HepG2 (cell line): ENCODE data around the gene EEPD1. TPM values are rescaled to one million over a fixed set of nuclear protein-coding genes. Genes with fewer than 3 reads are reported as not detected.

Source experiments
- ATAC-seq: fragments of 200-7000 bp; cut with Tn5 transposase; 3 replicates; pipeline ENCODE4 v1.9.1; 2020; ENCODE audit warnings: mild to moderate bottlenecking, moderate library complexity
- BruUV-seq: library from RNA; stranded (reverse); fragments of 400-500 nt; replicated peaks from 2 replicates; lab custom pipeline; 2021; lab: Mats Ljungman, UMichigan
- CTCF ChIA-PET: fragments of 300-600 bp; formaldehyde crosslinking; extraction: SDS; loops from one replicate; lab custom pipeline; 2021; ENCODE audit warnings: low total read pairs, inconsistent platforms, low intra/inter-chr PET ratio; lab: Yijun Ruan, JAX
- POLR2A ChIA-PET: fragments of 350-600 bp; sonication (Branson Sonifier 250); formaldehyde crosslinking; loops from one replicate; lab custom pipeline; 2020; ENCODE audit warnings: antibody characterized with exemption, inconsistent platforms; lab: Yijun Ruan, JAX
- DNase-seq: peaks from one replicate; pipeline ENCODE4 v3.0.0-alpha.2; 2015; ENCODE audit warnings: low spot score
- FAIRE-seq: peaks from 3 replicates; lab custom pipeline; 2011; peaks lifted over from hg19 to GRCh38; lab: Jason Lieb, UNC
- H2AFZ ChIP-seq: one replicate; pipeline ENCODE4 v1.6.1; 2011; ENCODE audit warnings: low read length, inconsistent platforms
- H3K27ac ChIP-seq: fragments of 300-600 bp; 3 replicates; pipeline ENCODE4 v1.8.0; 2011; ENCODE audit warnings: mixed run types, mild to moderate bottlenecking, mixed read lengths, low read length, inconsistent platforms; ENCODE audit not compliant: insufficient read depth; ENCODE audit errors: extremely low read length
- H3K27me3 ChIP-seq, 2 experiments: fragments of 200-600 bp in 1 of 2; 2 replicates in 1 of 2; 3 replicates in 1 of 2; pipeline versions ENCODE4 v1.6.0 to v1.8.0; 2011; ENCODE audit warnings: low read length in 2 of 2, mild to moderate bottlenecking in 2 of 2, moderate library complexity in 2 of 2, inconsistent platforms in 1 of 2; ENCODE audit not compliant: insufficient read depth in 2 of 2, control insufficient read depth in 1 of 2
- H3K36me3 ChIP-seq, 2 experiments: fragments of 200-600 bp in 1 of 2; replicated peaks in 1 of 2; 2 replicates in 1 of 2; 3 replicates in 1 of 2; pipeline versions ENCODE4 v1.5.1 to v1.8.0; 2011; ENCODE audit warnings: low read length in 2 of 2, inconsistent platforms in 1 of 2; ENCODE audit not compliant: insufficient read depth in 2 of 2, control insufficient read depth in 1 of 2
- H3K4me1 ChIP-seq: 2 replicates; pipeline ENCODE4 v1.5.1; 2012; ENCODE audit warnings: low read length, inconsistent platforms; ENCODE audit not compliant: insufficient read depth
- H3K4me2 ChIP-seq: 2 replicates; pipeline ENCODE4 v1.6.0; 2011; ENCODE audit warnings: low read depth, low read length, inconsistent platforms
- H3K4me3 ChIP-seq, 3 experiments: fragments of 200-600 bp in 1 of 3; sonication (generic), shearing (Covaris generic) in 1 of 3; replicated peaks in 1 of 3; 2 replicates each; pipeline ENCODE4 v1.5.1; 2011 to 2016; ENCODE audit warnings: low read length in 3 of 3, inconsistent platforms in 2 of 3, low read depth in 2 of 3, mild to moderate bottlenecking in 2 of 3, control low read depth in 1 of 3, mixed read lengths in 1 of 3; ENCODE audit not compliant: insufficient read depth in 1 of 3
- H3K79me2 ChIP-seq: one replicate; pipeline ENCODE4 v1.6.1; 2011; ENCODE audit warnings: low read length, inconsistent platforms; ENCODE audit not compliant: insufficient read depth
- H3K9ac ChIP-seq: 2 replicates; pipeline ENCODE4 v1.6.0; 2011; ENCODE audit warnings: mild to moderate bottlenecking, low read depth, low read length, inconsistent platforms; ENCODE audit not compliant: insufficient read depth
- H3K9me3 ChIP-seq: 2 replicates; pipeline ENCODE4 v1.5.1; 2012; ENCODE audit warnings: mild to moderate bottlenecking, low read length
- H4K20me1 ChIP-seq: 2 replicates; pipeline ENCODE4 v1.6.0; 2011; ENCODE audit warnings: inconsistent platforms, mild to moderate bottlenecking, low read length, moderate library complexity; ENCODE audit not compliant: insufficient read depth
- PHF8 ChIP-seq: sonication (generic); formaldehyde crosslinking; IDR thresholded peaks from 2 replicates; pipeline ENCODE4 v1.5.0; 2020; ENCODE audit warnings: missing genetic modification reagents
- ZC3H4 ChIP-seq: sonication (generic); formaldehyde crosslinking; IDR thresholded peaks from 2 replicates; pipeline ENCODE4 v1.4.0; 2020; ENCODE audit warnings: missing genetic modification reagents, borderline replicate concordance
- ZFP37 ChIP-seq: sonication (generic); formaldehyde crosslinking; IDR thresholded peaks from 2 replicates; pipeline ENCODE4 v1.4.0; 2020; ENCODE audit warnings: missing genetic modification reagents, borderline replicate concordance
- ZNF253 ChIP-seq: sonication (generic); formaldehyde crosslinking; IDR thresholded peaks from 2 replicates; pipeline ENCODE4 v1.8.0; 2022; ENCODE audit warnings: mild to moderate bottlenecking, missing genetic modification reagents, borderline replicate concordance
- ZNF3 ChIP-seq: IDR thresholded peaks from 2 replicates; pipeline ENCODE4 v1.7.0; 2017; ENCODE audit warnings: inconsistent platforms
- ZNF670 ChIP-seq: sonication (generic); formaldehyde crosslinking; IDR thresholded peaks from 2 replicates; pipeline ENCODE4 v1.8.0; 2022; ENCODE audit warnings: mild to moderate bottlenecking, missing genetic modification reagents, borderline replicate concordance
- WGBS: methylation state at CpG from one replicate; pipeline ENCODE4 v1.1.6; 2017; ENCODE audit warnings: low lambda C conversion rate; 5-methylcytosine and 5-hydroxymethylcytosine counted together
- in situ Hi-C: cut with HindIII; loops from 2 replicates; pipeline ENCODE4 v1.10.0; 2017; ENCODE audit warnings: low pct_unique_long_range_greater_than_20kb; ENCODE audit not compliant: extremely low pct_ligation_motif_present
- intact Hi-C: fragments of 100-400 bp; cut with micrococcal nuclease; formaldehyde crosslinking; loops from one replicate; pipeline ENCODE4 v1.10.0; 2022; ENCODE audit not compliant: unreplicated experiment
- polyA plus RNA-seq, 8 experiments: library from polyadenylated mRNA; depleted of rRNA in 3 of 8; stranded (reverse) in 7 of 8; unstranded in 1 of 8; fragments of >200 nt; fragmentation: Illumina TruSeq in 4 of 8; extraction: Trizol in 4 of 8; gene quantifications; 2 replicates each; pipeline versions ENCODE4 v1.2.1 to v1.2.3, GENCODE V29; 2011 to 2016; ENCODE audit warnings: low read depth in 4 of 8, missing spikeins in 1 of 8, mixed read lengths in 1 of 8; ENCODE audit not compliant: insufficient read depth in 1 of 8
- total RNA-seq, 5 experiments: library from RNA; depleted of rRNA; stranded (reverse); fragments of >200 nt; fragmentation: Illumina TruSeq; extraction: Trizol; gene quantifications; 2 replicates each; pipeline ENCODE4 v1.2.3, GENCODE V29; 2016; ENCODE audit warnings: low read depth in 1 of 5
- TF ChIP-seq, protein P1 (sequence below): IDR thresholded peaks from 2 replicates; pipeline ENCODE4 v1.6.1; 2018; ENCODE audit warnings: missing genetic modification reagents, mild to moderate bottlenecking, missing compliant biosample characterization
- TF ChIP-seq, protein P2 (sequence below): sonication (generic); formaldehyde crosslinking; IDR thresholded peaks from 2 replicates; pipeline ENCODE4; 2020; ENCODE audit warnings: missing genetic modification reagents, mild to moderate bottlenecking, borderline replicate concordance
- TF ChIP-seq, protein P3 (sequence below): sonication (generic); formaldehyde crosslinking; IDR thresholded peaks from 2 replicates; pipeline ENCODE4 v1.4.0; 2020; ENCODE audit warnings: mild to moderate bottlenecking, missing genetic modification reagents
- TF ChIP-seq, protein P4 (sequence below): sonication (generic); formaldehyde crosslinking; IDR thresholded peaks from 2 replicates; pipeline ENCODE4 v1.5.1; 2020; ENCODE audit warnings: mild to moderate bottlenecking, missing genetic modification reagents, borderline replicate concordance

EEPD1 gene
- total and polyA plus RNA-seq, 2 of the 13 experiments (the other 11 are each of a cell fraction or from before 2014, with no cell fraction given): 10.1 to 16.4 TPM

DNA sequence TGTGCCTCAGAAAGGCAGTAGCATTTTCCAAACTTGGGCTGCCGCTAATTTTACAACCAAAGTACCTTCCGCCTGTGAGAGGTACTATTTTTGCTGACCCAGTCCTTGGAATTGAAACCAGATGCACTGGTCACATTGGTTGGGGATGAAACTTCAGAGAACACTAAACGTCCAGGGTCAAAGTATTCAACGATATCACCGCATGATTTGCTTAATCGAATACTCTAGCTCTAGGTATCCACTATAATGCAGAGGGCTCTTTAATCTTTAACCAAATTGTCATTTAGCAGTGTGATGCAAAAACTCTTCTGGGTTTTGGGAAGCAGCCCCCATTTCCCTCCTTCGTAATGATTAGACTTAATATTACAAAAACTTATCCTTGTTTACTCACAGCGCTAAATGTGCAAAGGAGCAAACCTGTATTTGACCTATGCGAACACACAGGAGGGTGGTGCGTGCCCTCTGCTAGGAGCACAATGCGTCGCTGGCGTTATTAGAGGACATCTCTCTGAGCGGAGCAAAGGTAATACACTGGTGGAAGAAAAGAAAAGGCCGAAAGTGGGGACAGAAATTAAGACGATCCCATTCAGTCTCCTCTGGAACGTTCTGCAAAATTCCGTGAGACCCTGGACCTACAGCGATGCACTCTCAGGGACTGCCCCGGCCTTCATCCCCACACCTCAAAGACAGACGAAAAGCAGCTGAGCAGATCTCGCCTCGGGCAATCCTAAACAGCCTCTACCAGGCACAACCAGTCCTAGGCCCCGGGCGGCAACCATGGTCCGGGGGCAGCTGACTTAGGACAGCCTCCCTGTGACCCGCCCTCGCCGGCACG, 916 bp upstream of the EEPD1 start:
- ChIA-PET POLR2A (no interaction called here), CTCF (no interaction called here)
- Histone ChIP-seq H3K4me2 (peak overlapping the region; percentile 94), H2AFZ (no peak overlapping the region), H3K9ac (peak overlapping the region; percentile 74), H3K79me2 (peaks cover 36% of the 10 kb centered on the region), H3K27me3 (peaks cover 2 to 4% of the 10 kb centered on the region in 2 experiments; a peak in 1 of 5 replicates), H3K4me1 (peaks cover 59% of the 10 kb centered on the region), H3K27ac (peak overlapping the region; percentile 68), H3K4me3 (peak overlapping the region; percentile 57 to 79 (median 65)), H3K36me3 (no peaks in the 10 kb centered on the region), H4K20me1 (peaks cover 12% of the 10 kb centered on the region), H3K9me3 (peaks cover 8% of the 10 kb centered on the region)
- ATAC-seq (peak; percentile 72), FAIRE-seq (no peak), DNase-seq (no peak)
- whole genome bisulfite sequencing: 3% methylated on average over 26 of the region's 30 CpGs
- TSS peak; percentile 71 for BruUV-seq
- intact Hi-C loops: loop anchor here (1.0 to 5.0 kb wide), 4 partner anchors 23 to 240 kb away; no protein-coding TSS in a partner anchor
- in situ Hi-C loops: loop anchor here (5.0 to 10.0 kb wide), 2 partner anchors 143 to 165 kb away; no protein-coding TSS in a partner anchor
- 0 out of 2 replicates have a peak, but pooled peaks have one; percentile 22 for TF ChIP-seq ZNF670
- TF ChIP-seq, protein P1, sequence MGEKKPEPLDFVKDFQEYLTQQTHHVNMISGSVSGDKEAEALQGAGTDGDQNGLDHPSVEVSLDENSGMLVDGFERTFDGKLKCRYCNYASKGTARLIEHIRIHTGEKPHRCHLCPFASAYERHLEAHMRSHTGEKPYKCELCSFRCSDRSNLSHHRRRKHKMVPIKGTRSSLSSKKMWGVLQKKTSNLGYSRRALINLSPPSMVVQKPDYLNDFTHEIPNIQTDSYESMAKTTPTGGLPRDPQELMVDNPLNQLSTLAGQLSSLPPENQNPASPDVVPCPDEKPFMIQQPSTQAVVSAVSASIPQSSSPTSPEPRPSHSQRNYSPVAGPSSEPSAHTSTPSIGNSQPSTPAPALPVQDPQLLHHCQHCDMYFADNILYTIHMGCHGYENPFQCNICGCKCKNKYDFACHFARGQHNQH (CRISPR knock-in tag): 0 out of 2 replicates have a peak, but pooled peaks have one; percentile 28
- TF ChIP-seq ZFP37 (CRISPR knock-in tag): 0 out of 2 replicates have a peak, but pooled peaks have one; percentile 19
- peak; percentile 34; the same call in 1 of the 2 replicates for TF ChIP-seq PHF8
- TF ChIP-seq, protein P2, sequence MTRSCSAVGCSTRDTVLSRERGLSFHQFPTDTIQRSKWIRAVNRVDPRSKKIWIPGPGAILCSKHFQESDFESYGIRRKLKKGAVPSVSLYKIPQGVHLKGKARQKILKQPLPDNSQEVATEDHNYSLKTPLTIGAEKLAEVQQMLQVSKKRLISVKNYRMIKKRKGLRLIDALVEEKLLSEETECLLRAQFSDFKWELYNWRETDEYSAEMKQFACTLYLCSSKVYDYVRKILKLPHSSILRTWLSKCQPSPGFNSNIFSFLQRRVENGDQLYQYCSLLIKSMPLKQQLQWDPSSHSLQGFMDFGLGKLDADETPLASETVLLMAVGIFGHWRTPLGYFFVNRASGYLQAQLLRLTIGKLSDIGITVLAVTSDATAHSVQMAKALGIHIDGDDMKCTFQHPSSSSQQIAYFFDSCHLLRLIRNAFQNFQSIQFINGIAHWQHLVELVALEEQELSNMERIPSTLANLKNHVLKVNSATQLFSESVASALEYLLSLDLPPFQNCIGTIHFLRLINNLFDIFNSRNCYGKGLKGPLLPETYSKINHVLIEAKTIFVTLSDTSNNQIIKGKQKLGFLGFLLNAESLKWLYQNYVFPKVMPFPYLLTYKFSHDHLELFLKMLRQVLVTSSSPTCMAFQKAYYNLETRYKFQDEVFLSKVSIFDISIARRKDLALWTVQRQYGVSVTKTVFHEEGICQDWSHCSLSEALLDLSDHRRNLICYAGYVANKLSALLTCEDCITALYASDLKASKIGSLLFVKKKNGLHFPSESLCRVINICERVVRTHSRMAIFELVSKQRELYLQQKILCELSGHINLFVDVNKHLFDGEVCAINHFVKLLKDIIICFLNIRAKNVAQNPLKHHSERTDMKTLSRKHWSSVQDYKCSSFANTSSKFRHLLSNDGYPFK (CRISPR knock-in tag): 0 out of 2 replicates have a peak, but pooled peaks have one; percentile 21
- TF ChIP-seq, protein P3, sequence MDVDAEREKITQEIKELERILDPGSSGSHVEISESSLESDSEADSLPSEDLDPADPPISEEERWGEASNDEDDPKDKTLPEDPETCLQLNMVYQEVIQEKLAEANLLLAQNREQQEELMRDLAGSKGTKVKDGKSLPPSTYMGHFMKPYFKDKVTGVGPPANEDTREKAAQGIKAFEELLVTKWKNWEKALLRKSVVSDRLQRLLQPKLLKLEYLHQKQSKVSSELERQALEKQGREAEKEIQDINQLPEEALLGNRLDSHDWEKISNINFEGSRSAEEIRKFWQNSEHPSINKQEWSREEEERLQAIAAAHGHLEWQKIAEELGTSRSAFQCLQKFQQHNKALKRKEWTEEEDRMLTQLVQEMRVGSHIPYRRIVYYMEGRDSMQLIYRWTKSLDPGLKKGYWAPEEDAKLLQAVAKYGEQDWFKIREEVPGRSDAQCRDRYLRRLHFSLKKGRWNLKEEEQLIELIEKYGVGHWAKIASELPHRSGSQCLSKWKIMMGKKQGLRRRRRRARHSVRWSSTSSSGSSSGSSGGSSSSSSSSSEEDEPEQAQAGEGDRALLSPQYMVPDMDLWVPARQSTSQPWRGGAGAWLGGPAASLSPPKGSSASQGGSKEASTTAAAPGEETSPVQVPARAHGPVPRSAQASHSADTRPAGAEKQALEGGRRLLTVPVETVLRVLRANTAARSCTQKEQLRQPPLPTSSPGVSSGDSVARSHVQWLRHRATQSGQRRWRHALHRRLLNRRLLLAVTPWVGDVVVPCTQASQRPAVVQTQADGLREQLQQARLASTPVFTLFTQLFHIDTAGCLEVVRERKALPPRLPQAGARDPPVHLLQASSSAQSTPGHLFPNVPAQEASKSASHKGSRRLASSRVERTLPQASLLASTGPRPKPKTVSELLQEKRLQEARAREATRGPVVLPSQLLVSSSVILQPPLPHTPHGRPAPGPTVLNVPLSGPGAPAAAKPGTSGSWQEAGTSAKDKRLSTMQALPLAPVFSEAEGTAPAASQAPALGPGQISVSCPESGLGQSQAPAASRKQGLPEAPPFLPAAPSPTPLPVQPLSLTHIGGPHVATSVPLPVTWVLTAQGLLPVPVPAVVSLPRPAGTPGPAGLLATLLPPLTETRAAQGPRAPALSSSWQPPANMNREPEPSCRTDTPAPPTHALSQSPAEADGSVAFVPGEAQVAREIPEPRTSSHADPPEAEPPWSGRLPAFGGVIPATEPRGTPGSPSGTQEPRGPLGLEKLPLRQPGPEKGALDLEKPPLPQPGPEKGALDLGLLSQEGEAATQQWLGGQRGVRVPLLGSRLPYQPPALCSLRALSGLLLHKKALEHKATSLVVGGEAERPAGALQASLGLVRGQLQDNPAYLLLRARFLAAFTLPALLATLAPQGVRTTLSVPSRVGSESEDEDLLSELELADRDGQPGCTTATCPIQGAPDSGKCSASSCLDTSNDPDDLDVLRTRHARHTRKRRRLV (CRISPR knock-in tag): peak; percentile 45; the same call in 1 of the 2 replicates
- TF ChIP-seq ZNF253: 0 out of 2 replicates have a peak, but pooled peaks have one; percentile 42
- TF ChIP-seq, protein P4, sequence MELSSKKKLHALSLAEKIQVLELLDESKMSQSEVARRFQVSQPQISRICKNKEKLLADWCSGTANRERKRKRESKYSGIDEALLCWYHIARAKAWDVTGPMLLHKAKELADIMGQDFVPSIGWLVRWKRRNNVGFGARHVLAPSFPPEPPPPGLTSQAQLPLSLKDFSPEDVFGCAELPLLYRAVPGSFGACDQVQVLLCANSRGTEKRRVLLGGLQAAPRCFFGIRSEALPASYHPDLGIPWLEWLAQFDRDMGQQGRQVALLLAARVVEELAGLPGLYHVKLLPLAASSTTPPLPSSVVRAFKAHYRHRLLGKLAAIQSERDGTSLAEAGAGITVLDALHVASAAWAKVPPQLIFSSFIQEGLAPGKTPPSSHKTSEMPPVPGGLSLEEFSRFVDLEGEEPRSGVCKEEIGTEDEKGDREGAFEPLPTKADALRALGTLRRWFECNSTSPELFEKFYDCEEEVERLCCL (CRISPR knock-in tag): peak; percentile 56; the same call in 1 of the 2 replicates
- no peak for TF ChIP-seq ZNF3 (CRISPR knock-in tag)
- no peak for TF ChIP-seq ZC3H4 (CRISPR knock-in tag)
